MM.1S (cell line): Measurements from ENCODE around the gene CCDC13.

Source experiments
- DNase-seq: peaks from one replicate; pipeline ENCODE4 v3.0.0-alpha.2; 2015
- H2AFZ ChIP-seq: fragments of 300-600 bp; sonication (generic); 2 replicates; pipeline ENCODE4 v1.6.0; 2016; ENCODE audit warnings: antibody characterized with exemption, low read length
- H3F3A ChIP-seq: fragments of 300-600 bp; sonication (generic); 2 replicates; pipeline ENCODE4 v1.6.1; 2016; ENCODE audit warnings: mild to moderate bottlenecking, antibody characterized with exemption, low read length, moderate library complexity, mixed read lengths; ENCODE audit not compliant: insufficient read depth
- H3K27ac ChIP-seq: fragments of 300-600 bp; sonication (generic); 2 replicates; pipeline ENCODE4 v1.5.1; 2016; ENCODE audit warnings: mild to moderate bottlenecking, low read length
- H3K27me3 ChIP-seq: fragments of 300-600 bp; sonication (generic); replicated peaks from 2 replicates; pipeline ENCODE4 v1.6.0; 2016; ENCODE audit warnings: low read length; ENCODE audit not compliant: insufficient read depth
- H3K36me3 ChIP-seq: fragments of 300-600 bp; sonication (generic); replicated peaks from 2 replicates; pipeline ENCODE4 v1.6.1; 2016; ENCODE audit warnings: mild to moderate bottlenecking, low read length, mixed read lengths; ENCODE audit not compliant: insufficient read depth
- H3K4me1 ChIP-seq: fragments of 300-600 bp; sonication (generic); 2 replicates; pipeline ENCODE4 v1.6.1; 2016; ENCODE audit warnings: low read length, mixed read lengths
- H3K4me2 ChIP-seq: fragments of 300-600 bp; sonication (generic); 2 replicates; pipeline ENCODE4 v1.6.0; 2016; ENCODE audit warnings: low read depth, low read length
- H3K4me3 ChIP-seq: fragments of 300-600 bp; sonication (generic); 2 replicates; pipeline ENCODE4 v1.5.1; 2016; ENCODE audit warnings: low read length, mixed read lengths
- H3K79me2 ChIP-seq: fragments of 300-600 bp; sonication (generic); 2 replicates; pipeline ENCODE4 v1.6.1; 2016; ENCODE audit warnings: mixed run types, low read length, mixed read lengths
- H3K9ac ChIP-seq: fragments of 300-600 bp; sonication (generic); 2 replicates; pipeline ENCODE4 v1.6.1; 2016; ENCODE audit warnings: low read length, mixed read lengths
- H3K9me2 ChIP-seq: fragments of 300-600 bp; sonication (generic); replicated peaks from 2 replicates; pipeline ENCODE4 v1.6.1; 2016; ENCODE audit warnings: mild to moderate bottlenecking, low read length, mixed read lengths; ENCODE audit not compliant: insufficient read depth
- H3K9me3 ChIP-seq: fragments of 300-600 bp; sonication (generic); replicated peaks from 2 replicates; pipeline ENCODE4 v1.6.1; 2016; ENCODE audit warnings: mild to moderate bottlenecking, low read length, mixed read lengths; ENCODE audit not compliant: insufficient read depth
- H4K20me1 ChIP-seq: fragments of 300-600 bp; sonication (generic); 2 replicates; pipeline ENCODE4 v1.6.1; 2016; ENCODE audit warnings: mild to moderate bottlenecking, low read length, moderate library complexity, mixed read lengths; ENCODE audit not compliant: insufficient read depth
- EZH2 ChIP-seq: fragments of 300-600 bp; sonication (generic); optimal IDR thresholded peaks from 2 replicates; pipeline ENCODE3; 2017; ENCODE audit warnings: low read depth, mild to moderate bottlenecking, antibody characterized with exemption, low read length, mixed read lengths
- EZH2phosphoT487 ChIP-seq: fragments of 300-600 bp; sonication (generic); IDR thresholded peaks from 2 replicates; pipeline ENCODE4 v1.6.1; 2018; ENCODE audit warnings: antibody characterized with exemption, low read length
- TF ChIP-seq, protein P1 (sequence below): fragments of 300-600 bp; sonication (generic); IDR thresholded peaks from 2 replicates; pipeline ENCODE4 v1.5.1; 2016; ENCODE audit warnings: antibody characterized with exemption, low read length, mixed read lengths

CCDC13 gene

DNA sequence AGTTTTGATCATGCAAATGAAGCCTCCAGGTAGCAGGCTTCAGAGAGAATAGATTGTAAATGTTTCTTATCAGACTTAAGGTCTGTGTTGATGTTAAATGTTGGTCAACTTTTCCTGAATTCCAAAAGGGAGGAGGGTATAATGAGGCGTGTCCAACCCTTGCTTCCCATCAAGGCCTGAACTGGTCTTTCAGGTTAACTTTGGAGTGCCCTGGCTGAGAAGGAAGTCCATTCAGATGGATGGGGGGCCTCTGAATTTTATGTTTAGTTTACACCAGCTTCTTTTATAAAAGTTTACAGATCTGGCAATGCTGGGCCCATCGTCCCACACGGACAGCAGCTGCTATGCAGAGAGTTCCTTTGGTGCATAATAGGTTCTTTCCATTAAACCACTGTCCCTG, 8.9 kb downstream of the CCDC13 start:
- no peak for DNase-seq
- H3K9me3 ChIP-seq, result no peaks in the 10 kb centered on the region
- H2AFZ ChIP-seq, result no peak overlapping the region
- no peaks in the 10 kb centered on the region for H3K36me3 ChIP-seq
- no peak overlapping the region for H3K4me2 ChIP-seq
- no peaks in the 10 kb centered on the region for H3K79me2 ChIP-seq
- no peaks in the 10 kb centered on the region for H3K9me2 ChIP-seq
- no peaks in the 10 kb centered on the region for H3F3A ChIP-seq
- no peak overlapping the region for H3K4me3 ChIP-seq
- H4K20me1 ChIP-seq, result no peaks in the 10 kb centered on the region
- H3K27ac ChIP-seq, result no peak overlapping the region
- H3K9ac ChIP-seq, result no peak overlapping the region
- H3K4me1 ChIP-seq, result no peaks in the 10 kb centered on the region
- TF ChIP-seq EZH2phosphoT487 (no peak), EZH2 (no peak)
- TF ChIP-seq, protein P1, sequence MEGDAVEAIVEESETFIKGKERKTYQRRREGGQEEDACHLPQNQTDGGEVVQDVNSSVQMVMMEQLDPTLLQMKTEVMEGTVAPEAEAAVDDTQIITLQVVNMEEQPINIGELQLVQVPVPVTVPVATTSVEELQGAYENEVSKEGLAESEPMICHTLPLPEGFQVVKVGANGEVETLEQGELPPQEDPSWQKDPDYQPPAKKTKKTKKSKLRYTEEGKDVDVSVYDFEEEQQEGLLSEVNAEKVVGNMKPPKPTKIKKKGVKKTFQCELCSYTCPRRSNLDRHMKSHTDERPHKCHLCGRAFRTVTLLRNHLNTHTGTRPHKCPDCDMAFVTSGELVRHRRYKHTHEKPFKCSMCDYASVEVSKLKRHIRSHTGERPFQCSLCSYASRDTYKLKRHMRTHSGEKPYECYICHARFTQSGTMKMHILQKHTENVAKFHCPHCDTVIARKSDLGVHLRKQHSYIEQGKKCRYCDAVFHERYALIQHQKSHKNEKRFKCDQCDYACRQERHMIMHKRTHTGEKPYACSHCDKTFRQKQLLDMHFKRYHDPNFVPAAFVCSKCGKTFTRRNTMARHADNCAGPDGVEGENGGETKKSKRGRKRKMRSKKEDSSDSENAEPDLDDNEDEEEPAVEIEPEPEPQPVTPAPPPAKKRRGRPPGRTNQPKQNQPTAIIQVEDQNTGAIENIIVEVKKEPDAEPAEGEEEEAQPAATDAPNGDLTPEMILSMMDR, result no peak
- H3K27me3 ChIP-seq, result no peaks in the 10 kb centered on the region

DNA sequence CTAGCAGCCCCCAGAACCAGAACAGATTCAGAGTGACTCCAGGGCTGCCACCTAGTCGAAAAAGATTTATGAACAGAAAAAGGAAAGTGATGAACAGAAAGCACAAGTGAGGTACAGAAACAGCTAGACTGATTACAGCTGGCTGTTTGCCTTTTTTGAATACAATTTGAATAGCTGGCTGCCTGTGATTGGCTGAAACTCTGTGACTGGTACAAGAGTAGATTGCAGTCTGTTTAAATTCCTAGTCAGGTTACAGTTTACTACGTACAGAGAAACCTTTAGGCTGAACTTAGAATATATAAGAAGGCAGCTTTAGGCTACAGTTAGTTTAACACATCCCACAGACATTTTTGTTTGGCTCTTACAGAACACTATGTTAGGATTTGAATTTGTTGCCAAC, 10.0 kb downstream of the CCDC13 start:
- Histone ChIP-seq H3K27me3 (no peaks in the 10 kb centered on the region), H3K9me3 (no peaks in the 10 kb centered on the region), H3K79me2 (no peaks in the 10 kb centered on the region), H3K36me3 (no peaks in the 10 kb centered on the region), H3K4me1 (no peaks in the 10 kb centered on the region), H3K27ac (no peak overlapping the region), H3K9ac (no peak overlapping the region), H3K4me2 (no peak overlapping the region), H3K4me3 (no peak overlapping the region), H4K20me1 (no peaks in the 10 kb centered on the region), H3K9me2 (no peaks in the 10 kb centered on the region), H3F3A (no peaks in the 10 kb centered on the region), H2AFZ (no peak overlapping the region)
- TF ChIP-seq, protein P1, result no peak
- no peak for TF ChIP-seq EZH2phosphoT487
- no peak for TF ChIP-seq EZH2
- DNase-seq, result no peak

DNA sequence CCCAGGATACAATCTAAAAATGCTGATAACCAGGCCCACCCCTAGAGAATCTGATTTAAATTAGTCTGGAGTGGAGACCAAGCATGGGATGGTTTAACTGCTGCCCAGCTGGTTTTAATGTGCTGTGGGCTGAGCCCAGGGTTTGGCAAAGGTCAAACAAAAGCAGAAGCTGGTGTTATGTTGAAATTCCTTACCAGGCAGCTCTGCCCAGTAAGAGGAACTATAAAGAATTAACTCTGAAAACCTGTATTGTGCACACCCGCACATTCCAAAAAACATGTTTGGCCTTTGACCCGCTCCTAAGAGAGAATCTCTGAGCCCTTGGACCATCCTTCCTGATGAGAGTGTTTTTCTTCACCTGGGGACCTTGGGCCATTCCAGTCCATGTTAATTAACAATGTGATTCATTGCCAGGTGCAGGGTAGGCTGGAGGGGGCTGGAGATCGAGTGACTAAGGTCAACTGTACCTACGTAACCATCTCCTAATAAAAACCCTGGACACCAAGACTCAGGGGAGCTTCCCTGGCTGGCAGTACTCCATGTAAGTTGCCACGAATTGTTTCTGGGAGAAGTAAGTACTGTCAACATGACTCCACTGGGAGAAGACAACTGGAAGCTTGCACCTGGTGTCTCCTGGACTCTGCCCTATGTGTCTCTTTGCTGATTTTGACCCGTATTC, 10.9 kb downstream of the CCDC13 start:
- Histone ChIP-seq H3K27ac (no peak overlapping the region), H3K9me2 (no peaks in the 10 kb centered on the region), H3K79me2 (no peaks in the 10 kb centered on the region), H2AFZ (no peak overlapping the region), H3K4me3 (no peak overlapping the region), H3K36me3 (no peaks in the 10 kb centered on the region), H3K4me1 (no peaks in the 10 kb centered on the region), H3K27me3 (no peaks in the 10 kb centered on the region), H3K9ac (no peak overlapping the region), H4K20me1 (no peaks in the 10 kb centered on the region), H3F3A (no peaks in the 10 kb centered on the region), H3K4me2 (no peak overlapping the region), H3K9me3 (no peaks in the 10 kb centered on the region)
- TF ChIP-seq, protein P1, result no peak
- TF ChIP-seq EZH2 (no peak), EZH2phosphoT487 (no peak)
- DNase-seq, result no peak
